Pancreas (tissue), 10 donors: ENCODE results near the gene CAMK1D. TPM values are rescaled to one million over a fixed set of nuclear protein-coding genes. Genes with fewer than 3 reads are reported as not detected.
"Not testable (repeated sequence)": the region's sequence is repeated elsewhere in the genome, so short reads cannot be mapped to it uniquely, and the experiment has no call there.

Experiments used
- ATAC-seq, 4 donors: fragments of 200-7000 bp; cut with Tn5 transposase; one replicate each; pipeline versions ENCODE4 v1.8.0 to v1.9.1; 2020; ENCODE audit warnings: mild to moderate bottlenecking in 4 of 4, moderate library complexity in 4 of 4
- DNase-seq, 6 donors: peaks; one replicate each; pipeline ENCODE4 v3.0.0-alpha.2; 2020
- FAIRE-seq: peaks from 2 replicates; lab custom pipeline; 2012; peaks lifted over from hg19 to GRCh38; lab: Jason Lieb, UNC
- H3K27ac ChIP-seq, 4 donors: fragments of 200-600 bp; sonication (generic); 1 replicate in 3 of 4; 2 replicates in 1 of 4; pipeline versions ENCODE4 v1.5.0 to v1.8.0; 2020
- H3K27me3 ChIP-seq, 4 donors: fragments of 200-600 bp; one replicate each; pipeline ENCODE4 v1.8.0; 2021
- H3K36me3 ChIP-seq, 3 donors: fragments of 200-600 bp; sonication (generic) in 1 of 3; one replicate each; pipeline versions ENCODE4 v1.5.0 to v1.8.0; 2020 to 2021
- H3K4me1 ChIP-seq, 3 donors: fragments of 200-600 bp; one replicate each; pipeline ENCODE4 v1.8.0; 2021
- H3K4me3 ChIP-seq, 4 donors: fragments of 200-600 bp; sonication (generic) in 2 of 4; one replicate each; pipeline versions ENCODE4 v1.5.0 to v1.8.0; 2020 to 2021
- H3K9me3 ChIP-seq, 4 donors: fragments of 200-600 bp; one replicate each; pipeline ENCODE4 v1.8.0; 2021
- WGBS, 2 donors: extraction: QIAGEN DNeasy Blood & Tissue Kit; methylation state at CpG; one replicate each; pipeline ENCODE4 v1.1.7; 2013; 5-methylcytosine and 5-hydroxymethylcytosine counted together
- intact Hi-C, 3 donors: fragments of 100-400 bp; cut with DNase I; formaldehyde crosslinking; loops; one replicate each; pipeline versions ENCODE4 v1.11.1 to v1.14.2; 2022
- polyA plus RNA-seq, 2 donors: library from polyadenylated mRNA; stranded (reverse); fragments of 200-250 nt; gene quantifications; one replicate each; pipeline ENCODE4 v1.2.3, GENCODE V29; 2013
- total RNA-seq, 6 donors: library from RNA; stranded (reverse); fragmentation: NEBNext Ultra II Directional in 4 of 6; extraction: Animal tissue kit (Norgen Biotek cat#: 25700) in 4 of 6; gene quantifications; one replicate each; pipeline versions ENCODE4 v1.2.1 to v1.2.4, GENCODE V29; 2021 to 2023
- TF ChIP-seq, protein P1 (sequence below), 4 donors: fragments of 200-600 bp; sonication (generic) in 3 of 4; IDR thresholded peaks; one replicate each; pipeline versions ENCODE4 v1.5.0 to v1.8.0; 2021; ENCODE audit warnings: antibody characterized with exemption in 4 of 4
- donor health status: healthy with polysubstance abuse.
- donor health status: DM: no; HTN: no; CAD: no; lungs with moderate emphysema.
- donor health status: DM: no; HTN: no; CAD: no.
- donor health status: control.
- donor health status: control.
- donor health status: Bipolar disorder and iron deficiency.
- donor health status: DM: yes; HTN: yes; CAD: no.
- donor health status: DM: no; HTN: no; CAD: no.
- donor health status: DM: no; HTN: no; CAD: no.
- donor health status: DM: yes; HTN: yes; CAD: no.

Gene CAMK1D
- total and polyA plus RNA-seq, 8 donors = 2.9 to 30.1 (median 22.7) TPM

DNA sequence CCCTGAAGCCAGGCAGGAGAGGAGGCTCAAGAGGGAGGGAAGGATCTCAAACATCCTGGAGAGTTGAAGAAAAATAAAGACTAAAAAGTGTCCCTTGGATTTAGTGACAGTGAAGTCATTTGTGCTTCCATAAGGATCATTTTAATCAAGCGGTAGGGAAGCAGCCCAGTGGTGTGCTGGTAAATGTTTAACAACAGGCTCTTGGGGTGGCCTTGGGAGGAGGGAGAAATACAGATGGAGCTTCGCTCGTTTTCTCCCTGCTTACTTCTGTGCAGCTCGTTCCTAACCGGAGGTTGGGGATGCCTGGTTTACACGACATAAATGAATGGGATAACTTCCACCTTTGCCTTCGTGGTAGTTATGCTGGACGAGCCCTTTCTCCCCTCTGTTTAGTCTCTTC lies 140.0 kb downstream of the CAMK1D start:
- peak in 3 of 6 donors; percentile 37 to 53 (median 41) for DNase-seq
- FAIRE-seq = no peak

DNA sequence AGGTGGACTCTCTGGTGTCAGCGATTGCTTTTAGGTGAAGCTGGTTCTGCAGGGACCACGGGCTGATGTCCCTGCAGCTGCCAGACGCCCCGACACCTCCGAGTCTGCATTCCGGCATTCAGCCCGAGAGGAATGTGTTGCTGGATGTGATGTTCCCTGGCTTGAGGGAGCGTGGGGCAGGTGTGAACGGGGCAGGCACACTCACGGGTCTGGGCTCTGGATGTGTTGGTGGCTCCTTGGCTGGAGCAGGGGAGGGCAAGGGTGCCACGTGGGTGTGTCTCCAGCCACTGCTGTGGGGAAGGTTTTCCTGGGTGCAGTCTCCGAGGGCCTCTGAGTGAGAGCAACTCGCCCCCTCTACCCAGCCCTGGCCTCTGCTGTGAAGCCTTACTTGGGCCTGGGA lies 140.5 kb downstream of the CAMK1D start:
- intact Hi-C loops = loop anchor here in 1 of 3 donors (10.0 kb wide), 2 partner anchors 135 to 225 kb away; no protein-coding TSS in a partner anchor
- FAIRE-seq (no peak), ATAC-seq (peak in 3 of 4 donors; percentile 19 to 34 (median 19)), DNase-seq (peak in 1 of 6 donors; percentile 66)
- TF ChIP-seq, protein P1, sequence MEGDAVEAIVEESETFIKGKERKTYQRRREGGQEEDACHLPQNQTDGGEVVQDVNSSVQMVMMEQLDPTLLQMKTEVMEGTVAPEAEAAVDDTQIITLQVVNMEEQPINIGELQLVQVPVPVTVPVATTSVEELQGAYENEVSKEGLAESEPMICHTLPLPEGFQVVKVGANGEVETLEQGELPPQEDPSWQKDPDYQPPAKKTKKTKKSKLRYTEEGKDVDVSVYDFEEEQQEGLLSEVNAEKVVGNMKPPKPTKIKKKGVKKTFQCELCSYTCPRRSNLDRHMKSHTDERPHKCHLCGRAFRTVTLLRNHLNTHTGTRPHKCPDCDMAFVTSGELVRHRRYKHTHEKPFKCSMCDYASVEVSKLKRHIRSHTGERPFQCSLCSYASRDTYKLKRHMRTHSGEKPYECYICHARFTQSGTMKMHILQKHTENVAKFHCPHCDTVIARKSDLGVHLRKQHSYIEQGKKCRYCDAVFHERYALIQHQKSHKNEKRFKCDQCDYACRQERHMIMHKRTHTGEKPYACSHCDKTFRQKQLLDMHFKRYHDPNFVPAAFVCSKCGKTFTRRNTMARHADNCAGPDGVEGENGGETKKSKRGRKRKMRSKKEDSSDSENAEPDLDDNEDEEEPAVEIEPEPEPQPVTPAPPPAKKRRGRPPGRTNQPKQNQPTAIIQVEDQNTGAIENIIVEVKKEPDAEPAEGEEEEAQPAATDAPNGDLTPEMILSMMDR (IDR thresholded peaks at IDR 0.05) = no peak
- H3K27ac ChIP-seq = no peak overlapping the region
- H3K4me1 ChIP-seq = peaks cover 9 to 26% (median 14%) of the 10 kb centered on the region in 3 donors
- 29% methylated on average over 13 of the region's 13 CpGs for WGBS, 2 donors
- H3K4me3 ChIP-seq = no peak overlapping the region
- H3K27me3 ChIP-seq = no peaks in the 10 kb centered on the region
- H3K36me3 ChIP-seq = no peaks in the 10 kb centered on the region
- no peaks in the 10 kb centered on the region for H3K9me3 ChIP-seq

More for the DNA sequence above, 140.0 kb downstream of the CAMK1D start:
- 14 to 23% methylated on average over 8 of the region's 8 CpGs for WGBS, 2 donors
- H3K27me3 ChIP-seq = no peaks in the 10 kb centered on the region
- no peak overlapping the region for H3K27ac ChIP-seq
- peaks cover 10 to 27% (median 17%) of the 10 kb centered on the region in 3 donors for H3K4me1 ChIP-seq
- H3K9me3 ChIP-seq = no peaks in the 10 kb centered on the region
- intact Hi-C loops = loop anchor here in 1 of 3 donors (10.0 kb wide), 2 partner anchors 135 to 225 kb away; no protein-coding TSS in a partner anchor
- H3K4me3 ChIP-seq = no peak overlapping the region
- TF ChIP-seq, protein P1 (IDR thresholded peaks at IDR 0.05) = no peak
- no peaks in the 10 kb centered on the region for H3K36me3 ChIP-seq
- ATAC-seq = peak; percentile 58 to 77 (median 74)

DNA sequence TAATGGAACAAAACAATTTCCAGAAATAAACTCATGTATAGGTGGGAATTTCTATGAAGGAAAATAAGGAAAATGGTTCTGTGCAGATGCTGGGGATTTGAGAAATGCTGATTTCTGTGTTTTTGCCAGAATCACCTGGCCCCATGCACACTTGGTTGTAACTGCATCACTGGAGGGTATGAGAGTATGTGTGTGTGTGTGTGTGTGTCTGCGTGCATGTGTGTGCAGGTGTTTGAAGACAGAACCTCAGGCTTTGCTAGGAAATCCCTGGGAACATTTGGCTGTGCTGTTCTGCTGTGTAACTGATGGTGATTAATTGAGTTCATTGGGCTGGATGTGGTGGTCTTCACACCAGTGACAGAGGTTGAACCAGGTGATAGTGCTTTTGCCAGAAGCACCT lies 141.6 kb downstream of the CAMK1D start:
- Histone ChIP-seq H3K4me3 (no peak overlapping the region), H3K4me1 (peaks cover 4 to 17% (median 9%) of the 10 kb centered on the region in 3 donors), H3K9me3 (no peaks in the 10 kb centered on the region), H3K27ac (no peak overlapping the region), H3K36me3 (no peaks in the 10 kb centered on the region), H3K27me3 (no peaks in the 10 kb centered on the region)
- DNase-seq (no peak), ATAC-seq (no peak), FAIRE-seq (no peak)
- TF ChIP-seq, protein P1 (IDR thresholded peaks at IDR 0.05) = no peak
- WGBS, 2 donors = 71 to 77% methylated on average over 1 of the region's 1 CpG
- intact Hi-C loops = no loop called here

DNA sequence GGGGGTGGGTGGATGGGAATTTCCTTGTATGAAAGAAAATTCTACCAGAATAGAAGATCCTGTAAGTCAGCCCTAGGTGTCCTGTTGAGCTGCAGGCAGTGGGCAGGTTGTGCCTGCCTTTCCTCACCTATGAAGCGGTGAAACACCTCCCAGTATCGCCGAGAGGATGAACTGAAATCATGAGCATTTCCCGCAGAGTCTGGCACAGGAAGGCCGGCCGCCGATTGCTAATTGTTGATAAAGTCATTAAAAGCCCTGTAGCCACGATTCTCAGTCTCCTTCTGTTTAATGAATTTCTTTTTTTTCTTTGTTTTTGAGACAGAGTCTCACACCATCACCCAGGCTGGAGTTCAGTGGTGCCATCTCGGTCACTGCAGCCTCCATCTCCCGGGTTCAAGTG lies 142.1 kb downstream of the CAMK1D start:
- no peaks in the 10 kb centered on the region for H3K27me3 ChIP-seq
- TF ChIP-seq, protein P1 (IDR thresholded peaks at IDR 0.05) = no peak
- no peak overlapping the region for H3K4me3 ChIP-seq
- 79 to 82% methylated on average over 10 of the region's 10 CpGs for WGBS, 2 donors
- intact Hi-C loops = no loop called here
- FAIRE-seq (no peak), DNase-seq (no peak), ATAC-seq (no peak)
- no peaks in the 10 kb centered on the region for H3K9me3 ChIP-seq
- H3K36me3 ChIP-seq = no peaks in the 10 kb centered on the region
- no peak overlapping the region for H3K27ac ChIP-seq
- H3K4me1 ChIP-seq = peaks cover 4 to 14% (median 9%) of the 10 kb centered on the region in 3 donors

DNA sequence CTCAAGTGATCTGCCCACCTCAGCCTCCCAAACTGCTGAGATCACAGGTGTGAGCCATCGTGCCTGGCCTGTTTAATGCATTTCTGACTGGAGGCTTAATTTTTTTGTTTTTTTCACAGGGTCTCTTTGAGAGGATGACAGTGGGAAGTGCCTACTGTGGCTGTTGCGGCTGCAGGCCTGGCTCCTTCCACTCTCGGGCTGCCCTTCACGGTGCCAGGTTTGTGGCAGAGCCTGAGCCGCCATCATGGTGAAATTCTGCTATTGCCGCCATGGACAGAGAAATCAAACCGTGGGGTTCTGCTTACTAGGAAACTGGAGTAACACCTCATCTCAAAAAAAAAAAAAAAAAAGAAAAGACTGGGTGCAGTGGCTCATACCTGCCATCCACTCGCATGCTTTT lies 142.7 kb downstream of the CAMK1D start:
- DNase-seq = no peak
- TF ChIP-seq, protein P1 (IDR thresholded peaks at IDR 0.05) = no peak
- Histone ChIP-seq H3K4me3 (no peak overlapping the region), H3K4me1 (peaks cover 4 to 14% (median 9%) of the 10 kb centered on the region in 3 donors), H3K9me3 (no peaks in the 10 kb centered on the region), H3K36me3 (no peaks in the 10 kb centered on the region), H3K27ac (no peak overlapping the region), H3K27me3 (no peaks in the 10 kb centered on the region)
- intact Hi-C loops = no loop called here
- WGBS, 2 donors = 93 to 96% methylated on average over 8 of the region's 8 CpGs
- ATAC-seq = no peak
- FAIRE-seq = no peak

DNA sequence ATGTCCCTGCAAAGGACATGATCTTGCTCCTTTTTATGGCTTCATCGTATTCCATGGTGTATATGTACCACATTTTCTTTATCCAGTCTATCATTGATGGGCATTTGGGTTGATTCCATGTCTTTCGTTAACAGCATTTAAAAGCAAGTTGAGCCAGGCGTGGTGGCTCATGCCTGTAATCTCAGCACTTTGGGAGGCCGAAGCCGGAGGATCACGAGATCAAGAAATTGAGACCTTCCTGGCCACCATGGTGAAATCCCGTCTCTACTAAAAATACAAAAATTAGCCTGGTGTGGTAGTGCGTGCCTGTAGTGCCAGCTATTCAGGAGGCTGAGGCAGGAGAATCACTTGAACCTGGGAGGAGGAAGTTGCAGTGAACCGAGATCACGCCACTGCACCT lies 147.7 kb downstream of the CAMK1D start:
- H3K36me3 ChIP-seq, H3K27me3 ChIP-seq, H3K9me3 ChIP-seq, ATAC-seq, intact Hi-C loops, H3K27ac ChIP-seq, FAIRE-seq, DNase-seq, H3K4me3 ChIP-seq: not testable (repeated sequence)
- peaks cover 25 to 27% (median 26%) of the 10 kb centered on the region in 3 donors for H3K4me1 ChIP-seq
- 98 to 99% methylated on average over 10 of the region's 10 CpGs for WGBS, 2 donors
